ENCODE data around the gene FIGNL1. TPM values are rescaled to one million over a fixed set of nuclear protein-coding genes. Genes with fewer than 3 reads are reported as not detected.

FIGNL1 gene
- total RNA-seq, 1 experiment from 2014 or later = 42.5 TPM

- H3K27me3 Mint-ChIP-seq (ENCODE audit: unreplicated experiment) = no peaks in the 10 kb centered on the region
- H3K9me3 Mint-ChIP-seq (ENCODE audit: low read depth, unreplicated experiment) = no peaks in the 10 kb centered on the region
- no peak for DNase-seq
- BruUV-seq (replicated peaks) = no TSS peak
- H3K36me3 Mint-ChIP-seq (ENCODE audit: insufficient read depth, unreplicated experiment) = no peaks in the 10 kb centered on the region
- H3K4me1 Mint-ChIP-seq (ENCODE audit: low read depth, unreplicated experiment) = peaks cover 16% of the 10 kb centered on the region
- TF ChIP-seq, protein P1, sequence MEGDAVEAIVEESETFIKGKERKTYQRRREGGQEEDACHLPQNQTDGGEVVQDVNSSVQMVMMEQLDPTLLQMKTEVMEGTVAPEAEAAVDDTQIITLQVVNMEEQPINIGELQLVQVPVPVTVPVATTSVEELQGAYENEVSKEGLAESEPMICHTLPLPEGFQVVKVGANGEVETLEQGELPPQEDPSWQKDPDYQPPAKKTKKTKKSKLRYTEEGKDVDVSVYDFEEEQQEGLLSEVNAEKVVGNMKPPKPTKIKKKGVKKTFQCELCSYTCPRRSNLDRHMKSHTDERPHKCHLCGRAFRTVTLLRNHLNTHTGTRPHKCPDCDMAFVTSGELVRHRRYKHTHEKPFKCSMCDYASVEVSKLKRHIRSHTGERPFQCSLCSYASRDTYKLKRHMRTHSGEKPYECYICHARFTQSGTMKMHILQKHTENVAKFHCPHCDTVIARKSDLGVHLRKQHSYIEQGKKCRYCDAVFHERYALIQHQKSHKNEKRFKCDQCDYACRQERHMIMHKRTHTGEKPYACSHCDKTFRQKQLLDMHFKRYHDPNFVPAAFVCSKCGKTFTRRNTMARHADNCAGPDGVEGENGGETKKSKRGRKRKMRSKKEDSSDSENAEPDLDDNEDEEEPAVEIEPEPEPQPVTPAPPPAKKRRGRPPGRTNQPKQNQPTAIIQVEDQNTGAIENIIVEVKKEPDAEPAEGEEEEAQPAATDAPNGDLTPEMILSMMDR (IDR thresholded peaks at IDR 0.05; ENCODE audit: unreplicated experiment) = no peak
- CTCF ChIA-PET = no interaction called here
- intact Hi-C loops (cut with micrococcal nuclease; ENCODE audit: unreplicated experiment) = no loop called here
- no peak overlapping the region for H3K4me3 Mint-ChIP-seq (ENCODE audit: low read depth, unreplicated experiment)
- no peak overlapping the region for H3K27ac Mint-ChIP-seq (ENCODE audit: unreplicated experiment)
These were observed 18.3 kb downstream of the FIGNL1 start for GRCh38 chr7:50431722-50432305.

DNA sequence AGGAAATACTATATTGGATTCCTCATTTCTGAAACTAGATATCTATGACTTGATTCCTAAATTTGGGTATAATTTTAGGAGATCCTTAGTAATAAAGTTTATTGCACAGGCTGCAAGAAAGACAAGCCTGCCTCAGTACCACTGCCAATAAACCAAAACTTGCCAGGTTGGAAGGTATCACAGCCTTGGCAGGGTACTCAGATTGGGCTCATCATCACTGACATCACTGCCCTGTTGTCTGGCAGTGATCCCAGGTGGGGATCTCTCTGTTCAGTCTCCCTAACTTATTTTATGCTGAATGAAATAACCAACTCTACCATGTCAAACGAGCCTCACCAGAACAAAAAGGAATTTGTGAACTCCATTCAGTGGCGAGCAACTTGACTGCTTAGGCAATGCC, 18.8 kb downstream of the FIGNL1 start:
- H3K9me3 Mint-ChIP-seq (ENCODE audit: low read depth, unreplicated experiment) = no peaks in the 10 kb centered on the region
- H3K27ac Mint-ChIP-seq (ENCODE audit: unreplicated experiment) = no peak overlapping the region
- H3K27me3 Mint-ChIP-seq (ENCODE audit: unreplicated experiment) = no peaks in the 10 kb centered on the region
- H3K4me3 Mint-ChIP-seq (ENCODE audit: low read depth, unreplicated experiment) = no peak overlapping the region
- peaks cover 16% of the 10 kb centered on the region for H3K4me1 Mint-ChIP-seq (ENCODE audit: low read depth, unreplicated experiment)
- no TSS peak for BruUV-seq (replicated peaks)
- intact Hi-C loops (cut with micrococcal nuclease; ENCODE audit: unreplicated experiment) = no loop called here
- DNase-seq = no peak
- TF ChIP-seq, protein P1 (IDR thresholded peaks at IDR 0.05; ENCODE audit: unreplicated experiment) = no peak
- CTCF ChIA-PET = no interaction called here
- no peaks in the 10 kb centered on the region for H3K36me3 Mint-ChIP-seq (ENCODE audit: insufficient read depth, unreplicated experiment)

GRCh38 chr7:50428911-50429310, 21.2 kb downstream of the FIGNL1 start:
- TF ChIP-seq, protein P1 (IDR thresholded peaks at IDR 0.05; ENCODE audit: unreplicated experiment) = no peak
- no peaks in the 10 kb centered on the region for H3K36me3 Mint-ChIP-seq (ENCODE audit: insufficient read depth, unreplicated experiment)
- H3K4me3 Mint-ChIP-seq (ENCODE audit: low read depth, unreplicated experiment) = no peak overlapping the region
- H3K9me3 Mint-ChIP-seq (ENCODE audit: low read depth, unreplicated experiment) = no peaks in the 10 kb centered on the region
- H3K27ac Mint-ChIP-seq (ENCODE audit: unreplicated experiment) = no peak overlapping the region
- H3K27me3 Mint-ChIP-seq (ENCODE audit: unreplicated experiment) = no peaks in the 10 kb centered on the region
- BruUV-seq (replicated peaks) = no TSS peak
- peaks cover 9% of the 10 kb centered on the region for H3K4me1 Mint-ChIP-seq (ENCODE audit: low read depth, unreplicated experiment)
- DNase-seq = no peak
- intact Hi-C loops (cut with micrococcal nuclease; ENCODE audit: unreplicated experiment) = no loop called here
- CTCF ChIA-PET = interaction anchor here (1.5 kb wide), 1 partner anchor 12 kb away, joined by 3 read pairs; no protein-coding TSS in a partner anchor

- H3K27me3 Mint-ChIP-seq (ENCODE audit: unreplicated experiment) = peaks cover 7% of the 10 kb centered on the region
- BruUV-seq (replicated peaks) = no TSS peak
These were observed 22.6 kb downstream of the FIGNL1 start for GRCh38 chr7:50427518-50427917.

More at GRCh38 chr7:50427518-50427917, 22.6 kb downstream of the FIGNL1 start:
- intact Hi-C loops (cut with micrococcal nuclease; ENCODE audit: unreplicated experiment) = no loop called here
- DNase-seq = no peak
- H3K4me3 Mint-ChIP-seq (ENCODE audit: low read depth, unreplicated experiment) = no peak overlapping the region
- CTCF ChIA-PET = interaction anchor here (0.7 to 1.7 kb wide), 4 partner anchors 9 to 19 kb away, joined by 3 to 5 read pairs (median 4); no protein-coding TSS in a partner anchor
- H3K36me3 Mint-ChIP-seq (ENCODE audit: insufficient read depth, unreplicated experiment) = no peaks in the 10 kb centered on the region
- H3K4me1 Mint-ChIP-seq (ENCODE audit: low read depth, unreplicated experiment) = peaks cover 9% of the 10 kb centered on the region
- H3K9me3 Mint-ChIP-seq (ENCODE audit: low read depth, unreplicated experiment) = no peaks in the 10 kb centered on the region
- TF ChIP-seq, protein P1 (IDR thresholded peaks at IDR 0.05; ENCODE audit: unreplicated experiment) = no peak
- no peak overlapping the region for H3K27ac Mint-ChIP-seq (ENCODE audit: unreplicated experiment)
